Measurements from ENCODE around the gene NCAM1.

- no peak for TF ChIP-seq CTCF (IDR thresholded peaks at IDR 0.05; ENCODE audit: insufficient read depth, low read length)
- no peak for TF ChIP-seq POLR2AphosphoS5 (IDR thresholded peaks at IDR 0.05; ENCODE audit: low read depth)
- TF ChIP-seq REST (IDR thresholded peaks at IDR 0.05; ENCODE audit: insufficient replicate concordance, low read depth): no peak
- no peak for TF ChIP-seq GABPA (IDR thresholded peaks at IDR 0.05; ENCODE audit: low read depth)
- TF ChIP-seq SPI1 (IDR thresholded peaks at IDR 0.05; ENCODE audit: borderline replicate concordance, low read depth): no peak
These were observed 352.4 kb downstream of the NCAM1 start for GRCh38 chr11:113313601-113314000.

All from HL-60 (cell line).